ENCODE results near the gene TTR. TPM values are rescaled to one million over a fixed set of nuclear protein-coding genes. Genes with fewer than 3 reads are reported as not detected.

The TTR gene
- total and polyA plus RNA-seq, 2 of the 4 experiments (the other 2 are of a cell fraction), result not detected

DNA sequence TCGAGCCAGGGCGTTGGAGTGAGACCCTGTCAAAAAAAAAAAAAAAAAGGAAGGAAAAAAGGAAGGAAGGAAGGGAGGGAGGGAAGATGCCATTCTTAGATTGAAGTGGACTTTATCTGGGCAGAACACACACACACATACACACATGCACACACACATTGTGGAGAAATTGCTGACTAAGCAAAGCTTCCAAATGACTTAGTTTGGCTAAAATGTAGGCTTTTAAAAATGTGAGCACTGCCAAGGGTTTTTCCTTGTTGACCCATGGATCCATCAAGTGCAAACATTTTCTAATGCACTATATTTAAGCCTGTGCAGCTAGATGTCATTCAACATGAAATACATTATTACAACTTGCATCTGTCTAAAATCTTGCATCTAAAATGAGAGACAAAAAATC, 564 bp upstream of the TTR start:
- no peak overlapping the region for H2BK15ac ChIP-seq (ENCODE audit: low read depth, low read length)
- H3K18ac ChIP-seq (ENCODE audit: low read depth, low read length), result no peak overlapping the region
- no peak for TF ChIP-seq RCOR1 (IDR thresholded peaks at IDR 0.05; ENCODE audit: insufficient replicate concordance, low read length)
- peak; percentile 98 for TF ChIP-seq MAFK (IDR thresholded peaks at IDR 0.05; ENCODE audit: low read depth, low read length)
- no peak for TF ChIP-seq RFX5 (IDR thresholded peaks at IDR 0.05; ENCODE audit: low read depth, low read length)
- no peak for TF ChIP-seq CEBPB (IDR thresholded peaks at IDR 0.05; ENCODE audit: low read depth, low read length)
- H4K5ac ChIP-seq (ENCODE audit: low read depth, low read length), result no peak overlapping the region
- no peak overlapping the region for H2BK20ac ChIP-seq (ENCODE audit: low read depth, low read length)
- H2AK9ac ChIP-seq (replicated peaks; ENCODE audit: low read depth, low read length, poor library complexity), result no peak overlapping the region
- dilution Hi-C loops (cut with HindIII; ENCODE audit: low sequenced_read_pairs, unreplicated experiment) (no loop called here), in situ Hi-C loops (cut with MboI; ENCODE audit: low sequenced_read_pairs) (no loop called here), intact Hi-C loops (cut with micrococcal nuclease) (no loop called here)
- no peak overlapping the region for H3K4ac ChIP-seq (ENCODE audit: low read depth, low read length)
- H3K9me3 ChIP-seq (ENCODE audit: control insufficient read depth, insufficient read depth, low read length), result no peaks in the 10 kb centered on the region
- ChIA-PET POLR2A (ENCODE audit: unreplicated experiment) (no interaction called here), CTCF (interaction anchor here (0.6 to 1.0 kb wide), 2 partner anchors 131 to 561 kb away, joined by 3 to 5 read pairs; no protein-coding TSS in a partner anchor)
- H3K14ac ChIP-seq (replicated peaks; ENCODE audit: low read depth, low read length), result no peak overlapping the region
- no peak overlapping the region for H3K9ac ChIP-seq (ENCODE audit: low read depth, low read length)
- H2AFZ ChIP-seq (replicated peaks; ENCODE audit: low read length, poor library complexity), result no peak overlapping the region
- H4K91ac ChIP-seq (ENCODE audit: insufficient read depth, low read depth, low read length), result no peak overlapping the region
- H3K56ac ChIP-seq (ENCODE audit: extremely low read depth, insufficient read depth, low read length), result no peak overlapping the region
- no peaks in the 10 kb centered on the region for H4K20me1 ChIP-seq (ENCODE audit: insufficient read depth, low read length)
- ATAC-seq (ENCODE audit: low read depth) (no peak), DNase-seq (no peak)
- no peaks in the 10 kb centered on the region for H3K9me1 ChIP-seq (ENCODE audit: insufficient read depth, low read length)
- no CpG with 5 or more reads among the region's 2 CpGs for WGBS, 2 experiments (ENCODE audit: extremely low coverage in 2 of 2, insufficient read length in 1 of 2)
- no peak overlapping the region for H3K27ac ChIP-seq (ENCODE audit: insufficient read depth, low read length)
- no peak overlapping the region for H2AK5ac ChIP-seq (ENCODE audit: low read depth, low read length)
- H3K4me1 ChIP-seq (ENCODE audit: control insufficient read depth, insufficient read depth, low read length), result no peaks in the 10 kb centered on the region
- no TSS peak for BruUV-seq (replicated peaks)
- H3K4me3 ChIP-seq (ENCODE audit: insufficient read depth, low read depth, low read length), result no peak overlapping the region
- no peaks in the 10 kb centered on the region for H3K27me3 ChIP-seq (ENCODE audit: control insufficient read depth, insufficient read depth, low read length)
- no peak overlapping the region for H3K4me2 ChIP-seq (ENCODE audit: low read depth, low read length)
- H3K23ac ChIP-seq (ENCODE audit: low read depth, low read length), result no peak overlapping the region
- no peak overlapping the region for H4K8ac ChIP-seq (ENCODE audit: low read depth in 2 of 2, low read length in 2 of 2)
- no peaks in the 10 kb centered on the region for H3K79me1 ChIP-seq (ENCODE audit: low read depth in 1 of 2, low read length in 2 of 2)
- H3K36me3 ChIP-seq (ENCODE audit: control insufficient read depth, insufficient read depth, low read length), result no peaks in the 10 kb centered on the region
- H2BK120ac ChIP-seq (ENCODE audit: low read depth, low read length), result no peak overlapping the region
- no peak overlapping the region for H2BK5ac ChIP-seq (ENCODE audit: low read depth, low read length, poor library complexity, severe bottlenecking)
